ENCODE data around the gene PRKD1. TPM values are rescaled to one million over a fixed set of nuclear protein-coding genes. Genes with fewer than 3 reads are reported as not detected.

Gene PRKD1
- total and polyA plus RNA-seq, 2 donors (not counting 1 experiment from before 2014, with no cell fraction given) = 0.03 to 4.3 TPM

DNA sequence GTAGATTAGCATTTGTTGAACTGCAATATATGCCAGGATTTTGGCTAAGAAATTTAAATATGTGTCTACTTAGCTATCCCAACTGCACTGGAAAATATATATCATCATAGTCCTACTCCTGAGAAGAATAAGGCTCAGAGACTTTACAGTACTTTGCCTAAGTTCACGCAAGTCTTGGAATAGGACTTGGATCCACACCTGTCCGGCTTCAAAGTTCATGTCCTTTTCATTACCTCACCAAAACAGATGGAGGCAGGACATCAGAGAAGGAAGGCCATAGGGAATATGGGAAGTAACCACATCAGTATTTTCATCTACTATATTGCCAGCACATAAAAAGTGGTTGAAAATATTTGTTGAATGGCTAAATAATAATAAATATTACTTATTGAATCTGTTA is 358.5 kb downstream of the PRKD1 start:
- H3K4me3 Mint-ChIP-seq = no peak overlapping the region
- peaks cover 10% of the 10 kb centered on the region for H3K9me3 Mint-ChIP-seq (ENCODE audit: insufficient read depth)
- Histone ChIP-seq H3K4me2 (replicated peaks; ENCODE audit: low read depth, low read length, poor library complexity, severe bottlenecking) (no peak overlapping the region), H3K4me1 (ENCODE audit: control insufficient read depth in 2 of 2, insufficient read depth in 2 of 2, low read length in 2 of 2) (no peaks in the 10 kb centered on the region), H2AFZ (ENCODE audit: insufficient read depth, low read depth, low read length, poor library complexity, severe bottlenecking) (no peak overlapping the region), H3K36me3 (replicated peaks in 1 of 2; ENCODE audit: control extremely low read depth in 1 of 2, control insufficient read depth in 1 of 2, extremely low read depth in 1 of 2, insufficient read depth in 2 of 2, low read length in 1 of 2) (no peaks in the 10 kb centered on the region), H3K79me2 (ENCODE audit: control insufficient read depth, insufficient read depth, low read length) (no peaks in the 10 kb centered on the region), H3K9ac (ENCODE audit: low read length) (no peak overlapping the region), H4K20me1 (ENCODE audit: control insufficient read depth, insufficient read depth, low read length, poor library complexity, severe bottlenecking) (no peaks in the 10 kb centered on the region), H3K27me3 (replicated peaks in 1 of 4; ENCODE audit: control extremely low read depth in 1 of 4, control insufficient read depth in 3 of 4, insufficient read depth in 4 of 4, low read length in 3 of 4) (no peaks in the 10 kb centered on the region), H3K9me3 (ENCODE audit: control extremely low read depth in 1 of 3, control insufficient read depth in 2 of 3, insufficient read depth in 1 of 3, low read length in 2 of 3) (peaks cover 0 to 11% (median 2%) of the 10 kb centered on the region in 3 donors), H3K4me3 (ENCODE audit: control extremely low read depth in 1 of 5, extremely low read depth in 1 of 5, insufficient read depth in 1 of 5, low read depth in 2 of 5, low read length in 4 of 5) (no peak overlapping the region), H3K27ac (ENCODE audit: low read length in 2 of 2) (no peak overlapping the region)
- no peak for DNase-seq
- POLR2A ChIA-PET = no interaction called here
- H3K27me3 Mint-ChIP-seq = no peaks in the 10 kb centered on the region
- ATAC-seq (ENCODE audit: low read depth) = no peak
- intact Hi-C loops (cut with micrococcal nuclease) = no loop called here
- CTCF ChIA-PET = no interaction called here
- no CpG with 5 or more reads among the region's 2 CpGs for WGBS (ENCODE audit: insufficient coverage)
- TF ChIP-seq EZH2 (IDR thresholded peaks at IDR 0.05; ENCODE audit: borderline replicate concordance, insufficient read depth, low read depth, low read length, poor library complexity, severe bottlenecking) = no peak
- TF ChIP-seq CTCF (IDR thresholded peaks at IDR 0.05) = no peak
- H3K27ac Mint-ChIP-seq = no peak overlapping the region
- no peaks in the 10 kb centered on the region for H3K4me1 Mint-ChIP-seq

GRCh38 chr14:29566194-29566593 is 361.5 kb downstream of the PRKD1 start:
- no peak for ATAC-seq (ENCODE audit: low read depth)

More at GRCh38 chr14:29566194-29566593, 361.5 kb downstream of the PRKD1 start:
- no peaks in the 10 kb centered on the region for H4K20me1 ChIP-seq (ENCODE audit: control insufficient read depth, insufficient read depth, low read length, poor library complexity, severe bottlenecking)
- TF ChIP-seq CTCF (IDR thresholded peaks at IDR 0.05) (no peak), EZH2 (IDR thresholded peaks at IDR 0.05; ENCODE audit: borderline replicate concordance, insufficient read depth, low read depth, low read length, poor library complexity, severe bottlenecking) (no peak)
- H3K27ac Mint-ChIP-seq = no peak overlapping the region
- no peak overlapping the region for H3K9ac ChIP-seq (ENCODE audit: low read length)
- H3K4me2 ChIP-seq (replicated peaks; ENCODE audit: low read depth, low read length, poor library complexity, severe bottlenecking) = no peak overlapping the region
- ChIA-PET CTCF (no interaction called here), POLR2A (no interaction called here)
- no peak overlapping the region for H3K4me3 Mint-ChIP-seq
- no peak overlapping the region for H3K27ac ChIP-seq (ENCODE audit: low read length in 2 of 2)
- H3K36me3 ChIP-seq (replicated peaks in 1 of 2; ENCODE audit: control extremely low read depth in 1 of 2, control insufficient read depth in 1 of 2, extremely low read depth in 1 of 2, insufficient read depth in 2 of 2, low read length in 1 of 2) = no peaks in the 10 kb centered on the region
- no peaks in the 10 kb centered on the region for H3K27me3 Mint-ChIP-seq
- no peaks in the 10 kb centered on the region for H3K4me1 ChIP-seq (ENCODE audit: control insufficient read depth in 2 of 2, insufficient read depth in 2 of 2, low read length in 2 of 2)
- no peak overlapping the region for H2AFZ ChIP-seq (ENCODE audit: insufficient read depth, low read depth, low read length, poor library complexity, severe bottlenecking)
- H3K4me3 ChIP-seq (ENCODE audit: control extremely low read depth in 1 of 5, extremely low read depth in 1 of 5, insufficient read depth in 1 of 5, low read depth in 2 of 5, low read length in 4 of 5) = no peak overlapping the region
- intact Hi-C loops (cut with micrococcal nuclease) = no loop called here
- peaks cover 0 to 11% (median 0%) of the 10 kb centered on the region in 3 donors for H3K9me3 ChIP-seq (ENCODE audit: control extremely low read depth in 1 of 3, control insufficient read depth in 2 of 3, insufficient read depth in 1 of 3, low read length in 2 of 3)
- no peak for DNase-seq
- no peaks in the 10 kb centered on the region for H3K79me2 ChIP-seq (ENCODE audit: control insufficient read depth, insufficient read depth, low read length)
- peaks cover 4% of the 10 kb centered on the region for H3K9me3 Mint-ChIP-seq (ENCODE audit: insufficient read depth)
- no peaks in the 10 kb centered on the region for H3K27me3 ChIP-seq (replicated peaks in 1 of 4; ENCODE audit: control extremely low read depth in 1 of 4, control insufficient read depth in 3 of 4, insufficient read depth in 4 of 4, low read length in 3 of 4)
- WGBS (ENCODE audit: insufficient coverage) = no CpG with 5 or more reads among the region's 1 CpG
- no peaks in the 10 kb centered on the region for H3K4me1 Mint-ChIP-seq
